ENCODE measurements around the gene DENND1A. TPM values are rescaled to one million over a fixed set of nuclear protein-coding genes. Genes with fewer than 3 reads are reported as not detected.

Gene DENND1A
- total and polyA plus RNA-seq, 2 of the 13 experiments (the other 11 are each of a cell fraction or from before 2014, with no cell fraction given) = 14.8 to 30.1 TPM

DNA sequence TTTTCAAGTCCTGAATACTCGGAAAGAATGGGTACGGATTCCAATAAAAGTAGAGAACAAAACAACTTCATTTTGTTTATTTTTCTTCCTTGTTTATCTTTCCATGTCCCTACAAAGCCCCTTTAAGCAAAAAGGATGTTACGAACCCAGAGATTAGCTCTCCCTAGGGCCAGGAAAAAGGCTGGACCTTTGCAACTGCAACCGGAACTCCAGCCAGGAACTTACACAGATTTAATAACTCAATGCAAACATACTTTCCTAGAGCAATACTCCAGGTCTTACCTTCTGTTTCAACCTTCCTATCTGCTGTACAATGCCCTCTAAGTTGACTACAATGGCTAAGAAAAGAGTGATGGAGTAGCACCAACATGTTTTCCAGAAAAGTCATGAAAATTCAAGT, 7.0 kb downstream of the DENND1A start (continued):
- TF ChIP-seq ZFP36L2 (CRISPR knock-in tag; IDR thresholded peaks at IDR 0.05) = no peak
- TF ChIP-seq, protein P1, sequence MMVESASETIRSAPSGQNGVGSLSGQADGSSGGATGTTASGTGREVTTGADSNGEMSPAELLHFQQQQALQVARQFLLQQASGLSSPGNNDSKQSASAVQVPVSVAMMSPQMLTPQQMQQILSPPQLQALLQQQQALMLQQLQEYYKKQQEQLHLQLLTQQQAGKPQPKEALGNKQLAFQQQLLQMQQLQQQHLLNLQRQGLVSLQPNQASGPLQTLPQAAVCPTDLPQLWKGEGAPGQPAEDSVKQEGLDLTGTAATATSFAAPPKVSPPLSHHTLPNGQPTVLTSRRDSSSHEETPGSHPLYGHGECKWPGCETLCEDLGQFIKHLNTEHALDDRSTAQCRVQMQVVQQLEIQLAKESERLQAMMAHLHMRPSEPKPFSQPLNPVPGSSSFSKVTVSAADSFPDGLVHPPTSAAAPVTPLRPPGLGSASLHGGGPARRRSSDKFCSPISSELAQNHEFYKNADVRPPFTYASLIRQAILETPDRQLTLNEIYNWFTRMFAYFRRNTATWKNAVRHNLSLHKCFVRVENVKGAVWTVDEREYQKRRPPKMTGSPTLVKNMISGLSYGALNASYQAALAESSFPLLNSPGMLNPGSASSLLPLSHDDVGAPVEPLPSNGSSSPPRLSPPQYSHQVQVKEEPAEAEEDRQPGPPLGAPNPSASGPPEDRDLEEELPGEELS (CRISPR knock-in tag; IDR thresholded peaks at IDR 0.05) = peak; percentile 82
- peak; percentile 67; the same call in 1 of the 2 replicates for TF ChIP-seq FOXO1 (CRISPR knock-in tag; IDR thresholded peaks at IDR 0.05)
- TF ChIP-seq, protein P2, sequence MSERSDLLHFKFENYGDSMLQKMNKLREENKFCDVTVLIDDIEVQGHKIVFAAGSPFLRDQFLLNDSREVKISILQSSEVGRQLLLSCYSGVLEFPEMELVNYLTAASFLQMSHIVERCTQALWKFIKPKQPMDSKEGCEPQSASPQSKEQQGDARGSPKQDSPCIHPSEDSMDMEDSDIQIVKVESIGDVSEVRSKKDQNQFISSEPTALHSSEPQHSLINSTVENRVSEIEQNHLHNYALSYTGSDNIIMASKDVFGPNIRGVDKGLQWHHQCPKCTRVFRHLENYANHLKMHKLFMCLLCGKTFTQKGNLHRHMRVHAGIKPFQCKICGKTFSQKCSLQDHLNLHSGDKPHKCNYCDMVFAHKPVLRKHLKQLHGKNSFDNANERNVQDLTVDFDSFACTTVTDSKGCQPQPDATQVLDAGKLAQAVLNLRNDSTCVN (CRISPR knock-in tag; IDR thresholded peaks at IDR 0.05; ENCODE audit: borderline replicate concordance) = 0 out of 2 replicates have a peak, but pooled peaks have one; percentile 41
- peak; percentile 57 for TF ChIP-seq SP5 (CRISPR knock-in tag; IDR thresholded peaks at IDR 0.05; ENCODE audit: borderline replicate concordance, low read depth)
- TF ChIP-seq, protein P3, sequence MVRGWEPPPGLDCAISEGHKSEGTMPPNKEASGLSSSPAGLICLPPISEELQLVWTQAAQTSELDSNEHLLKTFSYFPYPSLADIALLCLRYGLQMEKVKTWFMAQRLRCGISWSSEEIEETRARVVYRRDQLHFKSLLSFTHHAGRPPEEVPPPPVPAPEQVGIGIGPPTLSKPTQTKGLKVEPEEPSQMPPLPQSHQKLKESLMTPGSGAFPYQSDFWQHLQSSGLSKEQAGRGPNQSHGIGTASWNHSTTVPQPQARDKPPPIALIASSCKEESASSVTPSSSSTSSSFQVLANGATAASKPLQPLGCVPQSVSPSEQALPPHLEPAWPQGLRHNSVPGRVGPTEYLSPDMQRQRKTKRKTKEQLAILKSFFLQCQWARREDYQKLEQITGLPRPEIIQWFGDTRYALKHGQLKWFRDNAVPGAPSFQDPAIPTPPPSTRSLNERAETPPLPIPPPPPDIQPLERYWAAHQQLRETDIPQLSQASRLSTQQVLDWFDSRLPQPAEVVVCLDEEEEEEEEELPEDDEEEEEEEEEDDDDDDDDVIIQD (CRISPR knock-in tag; IDR thresholded peaks at IDR 0.05; ENCODE audit: low read depth) = peak; percentile 77; the same call in 1 of the 2 replicates
- TF ChIP-seq, protein P4, sequence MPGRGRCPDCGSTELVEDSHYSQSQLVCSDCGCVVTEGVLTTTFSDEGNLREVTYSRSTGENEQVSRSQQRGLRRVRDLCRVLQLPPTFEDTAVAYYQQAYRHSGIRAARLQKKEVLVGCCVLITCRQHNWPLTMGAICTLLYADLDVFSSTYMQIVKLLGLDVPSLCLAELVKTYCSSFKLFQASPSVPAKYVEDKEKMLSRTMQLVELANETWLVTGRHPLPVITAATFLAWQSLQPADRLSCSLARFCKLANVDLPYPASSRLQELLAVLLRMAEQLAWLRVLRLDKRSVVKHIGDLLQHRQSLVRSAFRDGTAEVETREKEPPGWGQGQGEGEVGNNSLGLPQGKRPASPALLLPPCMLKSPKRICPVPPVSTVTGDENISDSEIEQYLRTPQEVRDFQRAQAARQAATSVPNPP (CRISPR knock-in tag; IDR thresholded peaks at IDR 0.05) = no peak
- TF ChIP-seq, protein P5, sequence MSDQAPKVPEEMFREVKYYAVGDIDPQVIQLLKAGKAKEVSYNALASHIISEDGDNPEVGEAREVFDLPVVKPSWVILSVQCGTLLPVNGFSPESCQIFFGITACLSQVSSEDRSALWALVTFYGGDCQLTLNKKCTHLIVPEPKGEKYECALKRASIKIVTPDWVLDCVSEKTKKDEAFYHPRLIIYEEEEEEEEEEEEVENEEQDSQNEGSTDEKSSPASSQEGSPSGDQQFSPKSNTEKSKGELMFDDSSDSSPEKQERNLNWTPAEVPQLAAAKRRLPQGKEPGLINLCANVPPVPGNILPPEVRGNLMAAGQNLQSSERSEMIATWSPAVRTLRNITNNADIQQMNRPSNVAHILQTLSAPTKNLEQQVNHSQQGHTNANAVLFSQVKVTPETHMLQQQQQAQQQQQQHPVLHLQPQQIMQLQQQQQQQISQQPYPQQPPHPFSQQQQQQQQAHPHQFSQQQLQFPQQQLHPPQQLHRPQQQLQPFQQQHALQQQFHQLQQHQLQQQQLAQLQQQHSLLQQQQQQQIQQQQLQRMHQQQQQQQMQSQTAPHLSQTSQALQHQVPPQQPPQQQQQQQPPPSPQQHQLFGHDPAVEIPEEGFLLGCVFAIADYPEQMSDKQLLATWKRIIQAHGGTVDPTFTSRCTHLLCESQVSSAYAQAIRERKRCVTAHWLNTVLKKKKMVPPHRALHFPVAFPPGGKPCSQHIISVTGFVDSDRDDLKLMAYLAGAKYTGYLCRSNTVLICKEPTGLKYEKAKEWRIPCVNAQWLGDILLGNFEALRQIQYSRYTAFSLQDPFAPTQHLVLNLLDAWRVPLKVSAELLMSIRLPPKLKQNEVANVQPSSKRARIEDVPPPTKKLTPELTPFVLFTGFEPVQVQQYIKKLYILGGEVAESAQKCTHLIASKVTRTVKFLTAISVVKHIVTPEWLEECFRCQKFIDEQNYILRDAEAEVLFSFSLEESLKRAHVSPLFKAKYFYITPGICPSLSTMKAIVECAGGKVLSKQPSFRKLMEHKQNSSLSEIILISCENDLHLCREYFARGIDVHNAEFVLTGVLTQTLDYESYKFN (CRISPR knock-in tag; conservative IDR thresholded peaks at IDR 0.05) = peak; percentile 85
- TF ChIP-seq PRMT3 (CRISPR knock-in tag; IDR thresholded peaks at IDR 0.05; ENCODE audit: borderline replicate concordance, low read depth) = no peak
- TF ChIP-seq, protein P6, sequence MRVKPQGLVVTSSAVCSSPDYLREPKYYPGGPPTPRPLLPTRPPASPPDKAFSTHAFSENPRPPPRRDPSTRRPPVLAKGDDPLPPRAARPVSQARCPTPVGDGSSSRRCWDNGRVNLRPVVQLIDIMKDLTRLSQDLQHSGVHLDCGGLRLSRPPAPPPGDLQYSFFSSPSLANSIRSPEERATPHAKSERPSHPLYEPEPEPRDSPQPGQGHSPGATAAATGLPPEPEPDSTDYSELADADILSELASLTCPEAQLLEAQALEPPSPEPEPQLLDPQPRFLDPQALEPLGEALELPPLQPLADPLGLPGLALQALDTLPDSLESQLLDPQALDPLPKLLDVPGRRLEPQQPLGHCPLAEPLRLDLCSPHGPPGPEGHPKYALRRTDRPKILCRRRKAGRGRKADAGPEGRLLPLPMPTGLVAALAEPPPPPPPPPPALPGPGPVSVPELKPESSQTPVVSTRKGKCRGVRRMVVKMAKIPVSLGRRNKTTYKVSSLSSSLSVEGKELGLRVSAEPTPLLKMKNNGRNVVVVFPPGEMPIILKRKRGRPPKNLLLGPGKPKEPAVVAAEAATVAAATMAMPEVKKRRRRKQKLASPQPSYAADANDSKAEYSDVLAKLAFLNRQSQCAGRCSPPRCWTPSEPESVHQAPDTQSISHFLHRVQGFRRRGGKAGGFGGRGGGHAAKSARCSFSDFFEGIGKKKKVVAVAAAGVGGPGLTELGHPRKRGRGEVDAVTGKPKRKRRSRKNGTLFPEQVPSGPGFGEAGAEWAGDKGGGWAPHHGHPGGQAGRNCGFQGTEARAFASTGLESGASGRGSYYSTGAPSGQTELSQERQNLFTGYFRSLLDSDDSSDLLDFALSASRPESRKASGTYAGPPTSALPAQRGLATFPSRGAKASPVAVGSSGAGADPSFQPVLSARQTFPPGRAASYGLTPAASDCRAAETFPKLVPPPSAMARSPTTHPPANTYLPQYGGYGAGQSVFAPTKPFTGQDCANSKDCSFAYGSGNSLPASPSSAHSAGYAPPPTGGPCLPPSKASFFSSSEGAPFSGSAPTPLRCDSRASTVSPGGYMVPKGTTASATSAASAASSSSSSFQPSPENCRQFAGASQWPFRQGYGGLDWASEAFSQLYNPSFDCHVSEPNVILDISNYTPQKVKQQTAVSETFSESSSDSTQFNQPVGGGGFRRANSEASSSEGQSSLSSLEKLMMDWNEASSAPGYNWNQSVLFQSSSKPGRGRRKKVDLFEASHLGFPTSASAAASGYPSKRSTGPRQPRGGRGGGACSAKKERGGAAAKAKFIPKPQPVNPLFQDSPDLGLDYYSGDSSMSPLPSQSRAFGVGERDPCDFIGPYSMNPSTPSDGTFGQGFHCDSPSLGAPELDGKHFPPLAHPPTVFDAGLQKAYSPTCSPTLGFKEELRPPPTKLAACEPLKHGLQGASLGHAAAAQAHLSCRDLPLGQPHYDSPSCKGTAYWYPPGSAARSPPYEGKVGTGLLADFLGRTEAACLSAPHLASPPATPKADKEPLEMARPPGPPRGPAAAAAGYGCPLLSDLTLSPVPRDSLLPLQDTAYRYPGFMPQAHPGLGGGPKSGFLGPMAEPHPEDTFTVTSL (CRISPR knock-in tag; IDR thresholded peaks at IDR 0.05; ENCODE audit: borderline replicate concordance) = peak; percentile 91
- TF ChIP-seq TARDBP (CRISPR knock-in tag; IDR thresholded peaks at IDR 0.05) = 0 out of 2 replicates have a peak, but pooled peaks have one; percentile 37
- peak; percentile 98 for TF ChIP-seq GFI1 (CRISPR knock-in tag; IDR thresholded peaks at IDR 0.05; ENCODE audit: borderline replicate concordance)
- no peak for TF ChIP-seq YEATS2 (CRISPR knock-in tag; IDR thresholded peaks at IDR 0.05; ENCODE audit: borderline replicate concordance)
